Neural progenitor cell (in vitro differentiated cells): Measurements from ENCODE around the gene AZGP1.

Experiments
- EZH2 ChIP-seq: fragments of 200-600 bp; sonication (generic); IDR thresholded peaks from 2 replicates; pipeline ENCODE4 v1.6.1; 2017; ENCODE audit warnings: antibody characterized with exemption, mild to moderate bottlenecking, moderate library complexity
- EZH2phosphoT487 ChIP-seq: fragments of 200-600 bp; sonication (generic); IDR thresholded peaks from 2 replicates; pipeline ENCODE4 v1.6.1; 2017; ENCODE audit warnings: antibody characterized with exemption
- TF ChIP-seq, protein P1 (sequence below): fragments of 200-600 bp; sonication (generic); IDR thresholded peaks from 2 replicates; pipeline ENCODE4 v1.5.1; 2017; ENCODE audit warnings: antibody characterized with exemption, mild to moderate bottlenecking

DNA sequence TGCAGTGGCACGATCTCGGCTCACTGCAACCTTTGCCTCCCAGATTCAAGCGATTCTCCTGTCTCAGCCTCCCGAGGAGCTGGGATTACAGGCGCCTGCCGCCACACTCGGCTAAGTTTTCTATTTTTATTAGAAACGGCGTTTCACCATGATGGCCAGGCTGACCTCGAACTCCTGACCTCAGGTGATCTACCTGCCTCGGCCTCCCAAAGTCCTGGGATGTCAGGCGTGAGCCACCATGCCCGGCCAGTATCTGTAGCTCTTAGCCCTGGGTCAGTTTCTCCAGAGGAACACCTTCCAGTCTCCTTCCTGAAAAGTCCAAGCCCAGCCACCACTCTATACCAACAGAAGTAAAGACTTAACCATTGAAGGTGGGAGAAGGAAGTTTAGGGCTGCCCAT, 24.4 kb upstream of the AZGP1 start:
- TF ChIP-seq, protein P1, sequence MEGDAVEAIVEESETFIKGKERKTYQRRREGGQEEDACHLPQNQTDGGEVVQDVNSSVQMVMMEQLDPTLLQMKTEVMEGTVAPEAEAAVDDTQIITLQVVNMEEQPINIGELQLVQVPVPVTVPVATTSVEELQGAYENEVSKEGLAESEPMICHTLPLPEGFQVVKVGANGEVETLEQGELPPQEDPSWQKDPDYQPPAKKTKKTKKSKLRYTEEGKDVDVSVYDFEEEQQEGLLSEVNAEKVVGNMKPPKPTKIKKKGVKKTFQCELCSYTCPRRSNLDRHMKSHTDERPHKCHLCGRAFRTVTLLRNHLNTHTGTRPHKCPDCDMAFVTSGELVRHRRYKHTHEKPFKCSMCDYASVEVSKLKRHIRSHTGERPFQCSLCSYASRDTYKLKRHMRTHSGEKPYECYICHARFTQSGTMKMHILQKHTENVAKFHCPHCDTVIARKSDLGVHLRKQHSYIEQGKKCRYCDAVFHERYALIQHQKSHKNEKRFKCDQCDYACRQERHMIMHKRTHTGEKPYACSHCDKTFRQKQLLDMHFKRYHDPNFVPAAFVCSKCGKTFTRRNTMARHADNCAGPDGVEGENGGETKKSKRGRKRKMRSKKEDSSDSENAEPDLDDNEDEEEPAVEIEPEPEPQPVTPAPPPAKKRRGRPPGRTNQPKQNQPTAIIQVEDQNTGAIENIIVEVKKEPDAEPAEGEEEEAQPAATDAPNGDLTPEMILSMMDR = no peak
- TF ChIP-seq EZH2 (no peak), EZH2phosphoT487 (no peak)
